ENCODE data around the gene NVL. TPM values are rescaled to one million over a fixed set of nuclear protein-coding genes. Genes with fewer than 3 reads are reported as not detected.
A peak's percentile ranks its signal among the peaks of the same experiment; 100 is the strongest.

The NVL gene
- total and polyA plus RNA-seq, 2 of the 8 experiments (the other 6 are each of a cell fraction or from before 2014, with no cell fraction given): 22.7 to 45.8 TPM

GRCh38 chr1:224329842-224330753 lies at the start of gene NVL (continued):
- no peak for TF ChIP-seq RNF2 (IDR thresholded peaks at IDR 0.05; ENCODE audit: borderline replicate concordance, low read depth, low read length, missing control alignments, poor library complexity, severe bottlenecking)
- no peak for TF ChIP-seq BACH1 (IDR thresholded peaks at IDR 0.05; ENCODE audit: low read length)
- no peak; the same call in 1 of the 2 replicates for TF ChIP-seq KDM5A (IDR thresholded peaks at IDR 0.05; ENCODE audit: low read length)
- TF ChIP-seq SP1 (IDR thresholded peaks at IDR 0.05; ENCODE audit: low read depth, low read length): 0 out of 2 replicates have a peak, but pooled peaks have one; percentile 1
- no peak for TF ChIP-seq NRF1 (IDR thresholded peaks at IDR 0.05; ENCODE audit: low read depth, low read length)
- peak; percentile 30; the same call in 1 of the 2 replicates for TF ChIP-seq ATF2 (IDR thresholded peaks at IDR 0.05; ENCODE audit: low read length)
- TF ChIP-seq PHF8 (conservative IDR thresholded peaks at IDR 0.05; ENCODE audit: low read depth, low read length): peak; percentile 55; the same call in 1 of the 2 replicates
- TF ChIP-seq MAX (IDR thresholded peaks at IDR 0.05): peak; percentile 75; the same call in 1 of the 2 replicates
- peak; percentile 87 for TF ChIP-seq ASH2L (IDR thresholded peaks at IDR 0.05; ENCODE audit: low read length)
- TF ChIP-seq EP300 (IDR thresholded peaks at IDR 0.05; ENCODE audit: borderline replicate concordance in 1 of 2, low read depth in 2 of 2, low read length in 2 of 2): peak in 1 of 2 experiments; percentile 39; a peak in 1 of 3 replicates
- peak; percentile 68 for TF ChIP-seq E2F6 (IDR thresholded peaks at IDR 0.05)
- no peak for TF ChIP-seq BCL11A (IDR thresholded peaks at IDR 0.05; ENCODE audit: low read depth in 2 of 2, low read length in 2 of 2)
- no peak for TF ChIP-seq TCF12 (IDR thresholded peaks at IDR 0.05; ENCODE audit: low read depth, low read length)
- no peak for TF ChIP-seq FOSL1 (IDR thresholded peaks at IDR 0.05; ENCODE audit: insufficient read depth, low read depth, low read length)
- TF ChIP-seq EZH2 (IDR thresholded peaks at IDR 0.05; ENCODE audit: low read depth, low read length, severe bottlenecking): no peak
- peak; percentile 70 for TF ChIP-seq TBP (IDR thresholded peaks at IDR 0.05; ENCODE audit: low read depth, low read length)
- no peak for TF ChIP-seq ATF3 (IDR thresholded peaks at IDR 0.05; ENCODE audit: insufficient read depth, low read depth, low read length)
- no peak for TF ChIP-seq CTBP2 (IDR thresholded peaks at IDR 0.05; ENCODE audit: borderline replicate concordance, insufficient read depth, insufficient read length, low read length)
- TF ChIP-seq SUZ12 (IDR thresholded peaks at IDR 0.05; ENCODE audit: low read length): no peak

Measured in H1 (cell line).